ENCODE measurements around the gene PPP3R1.

PPP3R1 gene

DNA sequence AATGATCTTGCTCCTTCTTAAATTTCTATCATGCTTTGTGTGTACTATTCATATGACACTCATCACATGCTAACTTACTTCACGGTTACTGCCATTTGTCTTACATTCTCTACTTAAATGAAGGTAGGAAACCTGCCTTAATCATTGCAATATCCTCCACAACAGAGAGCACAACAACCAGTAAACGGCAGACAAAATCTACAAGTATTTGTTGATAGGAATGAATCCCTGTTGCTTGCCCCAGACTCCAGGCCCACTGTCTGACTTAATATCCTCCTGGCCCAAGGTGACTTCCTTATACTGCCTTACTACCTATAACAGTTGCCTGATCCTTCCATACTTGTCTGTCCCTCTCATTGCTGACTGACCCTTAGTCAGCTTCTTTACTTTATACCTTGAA lies 3.5 kb downstream of the PPP3R1 start:
- H3K4me2 ChIP-seq = peak overlapping the region; percentile 84
- peaks cover 23% of the 10 kb centered on the region; the same call in 1 of the 2 replicates for H3K36me3 ChIP-seq
- peaks cover 59% of the 10 kb centered on the region for H3K4me1 ChIP-seq
- no peak overlapping the region for H3K9ac ChIP-seq
- TF ChIP-seq Cebpa-rat (IDR thresholded peaks at IDR 0.05) = no peak
- no peak overlapping the region for H3K27ac ChIP-seq
- H4K20me1 ChIP-seq = peaks cover 72% of the 10 kb centered on the region
- no peaks in the 10 kb centered on the region for H3K27me3 ChIP-seq
- no peak overlapping the region for H3K4me3 ChIP-seq
- no peaks in the 10 kb centered on the region for H3K9me3 ChIP-seq

DNA sequence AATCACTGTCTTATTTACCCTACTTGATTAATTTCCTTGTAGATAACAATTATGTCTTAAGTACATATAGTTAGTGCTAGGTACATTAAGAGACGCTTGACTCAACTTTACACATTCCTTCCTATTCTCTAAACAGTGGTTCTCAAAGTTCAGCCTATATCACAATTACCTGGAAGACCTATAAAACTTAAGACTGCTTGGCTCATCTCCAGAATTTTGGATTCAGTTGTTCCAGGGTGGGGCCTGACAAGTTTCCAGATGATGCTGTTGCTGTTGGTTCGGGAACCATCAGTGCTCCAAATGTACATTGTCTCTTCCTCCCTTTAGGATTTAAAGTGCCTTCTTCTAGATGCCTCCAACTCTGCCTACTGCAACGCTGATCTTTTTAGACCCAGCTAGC lies 4.0 kb downstream of the PPP3R1 start:
- Histone ChIP-seq H3K4me3 (no peak overlapping the region), H3K4me2 (peak overlapping the region; percentile 84), H3K27me3 (no peaks in the 10 kb centered on the region), H3K36me3 (peaks cover 23% of the 10 kb centered on the region; the same call in 1 of the 2 replicates), H4K20me1 (peaks cover 76% of the 10 kb centered on the region), H3K9ac (no peak overlapping the region), H3K4me1 (peaks cover 59% of the 10 kb centered on the region), H3K9me3 (no peaks in the 10 kb centered on the region), H3K27ac (no peak overlapping the region)
- TF ChIP-seq Cebpa-rat (IDR thresholded peaks at IDR 0.05) = no peak

DNA sequence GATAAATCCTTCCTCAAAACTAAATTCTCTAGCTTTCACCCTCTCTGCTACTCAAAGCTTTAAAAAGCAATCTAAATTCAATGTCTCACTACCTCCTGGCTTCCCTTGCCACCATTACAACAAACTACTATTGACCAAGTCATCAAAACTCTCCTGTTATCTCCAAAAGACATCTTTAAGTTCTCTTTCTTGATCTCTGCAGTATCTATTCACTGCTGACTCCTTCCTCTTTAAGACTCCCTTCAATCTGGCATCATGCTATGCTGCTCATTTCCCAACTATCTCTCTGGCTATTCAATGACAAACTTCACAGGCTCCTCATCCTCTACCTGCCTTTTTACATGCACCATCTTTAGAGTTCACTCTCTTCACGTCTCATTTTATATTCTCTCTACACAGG lies 5.9 kb downstream of the PPP3R1 start:
- Histone ChIP-seq H3K4me1 (peaks cover 59% of the 10 kb centered on the region), H3K27ac (no peak overlapping the region), H3K27me3 (no peaks in the 10 kb centered on the region), H3K4me3 (no peak overlapping the region), H3K4me2 (peak overlapping the region; percentile 39), H3K9ac (no peak overlapping the region), H4K20me1 (peaks cover 96% of the 10 kb centered on the region), H3K36me3 (peaks cover 38% of the 10 kb centered on the region), H3K9me3 (no peaks in the 10 kb centered on the region)
- no peak for TF ChIP-seq Cebpa-rat (IDR thresholded peaks at IDR 0.05)

DNA sequence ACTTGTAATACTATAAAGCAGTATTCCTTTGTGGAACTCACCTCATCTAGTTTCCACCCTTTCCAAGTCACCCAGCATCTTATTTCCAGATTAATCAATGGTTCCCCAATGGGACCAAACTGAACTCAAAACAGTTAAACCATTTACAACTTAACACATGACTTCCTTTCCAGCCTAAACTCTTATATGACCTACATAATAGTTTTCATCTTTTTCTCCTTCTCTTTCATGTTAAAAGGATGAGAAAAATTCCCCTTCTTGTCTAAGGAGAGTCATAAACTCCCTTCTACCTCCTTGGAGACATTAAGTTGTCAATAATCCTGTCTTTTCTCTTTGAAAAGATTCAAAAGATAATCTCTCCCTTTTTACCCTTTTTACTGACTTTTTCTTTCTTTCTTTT lies 6.7 kb downstream of the PPP3R1 start:
- Histone ChIP-seq H3K9me3 (no peaks in the 10 kb centered on the region), H3K4me3 (no peak overlapping the region), H3K27ac (no peak overlapping the region), H3K4me2 (peak overlapping the region; percentile 39), H4K20me1 (peaks cover 100% of the 10 kb centered on the region), H3K4me1 (peaks cover 59% of the 10 kb centered on the region), H3K36me3 (peaks cover 43% of the 10 kb centered on the region), H3K9ac (no peak overlapping the region), H3K27me3 (no peaks in the 10 kb centered on the region)
- no peak for TF ChIP-seq Cebpa-rat (IDR thresholded peaks at IDR 0.05)

DNA sequence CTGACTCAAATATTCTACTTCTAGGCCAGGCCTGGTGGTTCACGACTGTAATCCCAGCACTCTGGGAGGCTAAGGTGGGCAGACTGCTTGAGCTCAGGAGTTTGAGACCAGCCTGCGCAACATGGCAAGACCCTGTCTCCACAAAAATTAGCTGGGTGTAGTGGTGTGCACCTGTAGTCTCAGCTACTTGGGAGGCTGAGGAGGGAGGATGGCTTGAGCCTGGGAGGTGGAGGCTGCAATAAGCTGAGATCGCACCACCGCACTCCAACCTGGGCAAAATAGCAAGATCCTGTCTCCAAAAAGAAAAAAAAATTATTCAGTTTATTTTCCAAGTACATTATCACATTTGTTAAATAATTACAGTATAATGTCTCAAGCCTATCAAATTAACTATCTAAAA lies 7.3 kb downstream of the PPP3R1 start:
- Histone ChIP-seq H4K20me1 (peaks cover 100% of the 10 kb centered on the region), H3K9ac (no peak overlapping the region), H3K4me1 (peaks cover 58% of the 10 kb centered on the region), H3K27ac (no peak overlapping the region), H3K36me3 (peaks cover 48% of the 10 kb centered on the region), H3K27me3 (no peaks in the 10 kb centered on the region), H3K4me3 (no peak overlapping the region), H3K9me3 (no peaks in the 10 kb centered on the region), H3K4me2 (0 out of 2 replicates have a peak overlapping the region, but pooled peaks have one; percentile 3)
- no peak for TF ChIP-seq Cebpa-rat (IDR thresholded peaks at IDR 0.05)

DNA sequence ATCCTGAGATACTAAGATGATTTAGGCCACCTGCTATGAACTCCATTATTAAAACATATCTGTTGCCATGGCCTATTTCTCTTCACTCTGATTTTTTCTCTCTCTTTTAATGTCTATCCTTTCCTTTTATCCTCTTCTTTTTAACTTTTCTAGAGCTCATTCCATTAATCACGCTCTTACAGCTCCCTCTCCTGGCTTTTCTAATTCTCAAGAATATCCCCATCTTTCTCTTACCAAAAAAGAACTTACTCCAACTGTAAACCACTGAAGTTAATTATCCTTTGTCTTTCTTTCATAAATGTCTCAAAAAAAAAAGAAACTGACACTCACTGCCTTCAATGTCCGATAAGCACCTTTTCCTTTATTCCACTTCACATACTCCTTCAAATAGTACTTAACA lies 7.9 kb downstream of the PPP3R1 start:
- H3K4me1 ChIP-seq = peaks cover 52% of the 10 kb centered on the region
- no peak overlapping the region for H3K9ac ChIP-seq
- H4K20me1 ChIP-seq = peaks cover 100% of the 10 kb centered on the region
- H3K4me3 ChIP-seq = no peak overlapping the region
- H3K36me3 ChIP-seq = peaks cover 54% of the 10 kb centered on the region
- H3K4me2 ChIP-seq = no peak overlapping the region
- no peaks in the 10 kb centered on the region for H3K9me3 ChIP-seq
- no peak overlapping the region for H3K27ac ChIP-seq
- no peak for TF ChIP-seq Cebpa-rat (IDR thresholded peaks at IDR 0.05)
- no peaks in the 10 kb centered on the region for H3K27me3 ChIP-seq

DNA sequence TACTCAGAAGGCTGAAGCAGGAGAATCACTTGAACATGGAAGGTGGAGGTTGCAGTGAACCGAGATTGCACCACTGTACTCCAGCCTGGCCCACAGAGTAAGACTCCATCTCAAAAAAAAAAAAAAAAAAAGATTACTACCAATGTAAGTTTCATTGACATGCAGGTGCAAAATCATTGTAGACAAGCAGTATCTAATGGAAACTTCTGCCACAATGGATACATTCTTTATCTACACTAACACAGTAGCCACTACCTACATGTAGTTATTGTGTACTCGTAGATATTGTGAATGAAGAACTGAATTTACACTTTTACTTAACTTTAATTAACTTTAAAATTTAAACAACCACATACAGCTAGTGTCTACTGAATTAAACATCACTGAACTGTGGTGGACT lies 10.6 kb downstream of the PPP3R1 start:
- Histone ChIP-seq H4K20me1 (peaks cover 100% of the 10 kb centered on the region), H3K9me3 (no peaks in the 10 kb centered on the region), H3K4me3 (no peak overlapping the region), H3K4me2 (no peak overlapping the region), H3K9ac (no peak overlapping the region), H3K36me3 (peaks cover 45% of the 10 kb centered on the region), H3K4me1 (peaks cover 33% of the 10 kb centered on the region), H3K27ac (no peak overlapping the region), H3K27me3 (no peaks in the 10 kb centered on the region)
- no peak for TF ChIP-seq Cebpa-rat (IDR thresholded peaks at IDR 0.05)

DNA sequence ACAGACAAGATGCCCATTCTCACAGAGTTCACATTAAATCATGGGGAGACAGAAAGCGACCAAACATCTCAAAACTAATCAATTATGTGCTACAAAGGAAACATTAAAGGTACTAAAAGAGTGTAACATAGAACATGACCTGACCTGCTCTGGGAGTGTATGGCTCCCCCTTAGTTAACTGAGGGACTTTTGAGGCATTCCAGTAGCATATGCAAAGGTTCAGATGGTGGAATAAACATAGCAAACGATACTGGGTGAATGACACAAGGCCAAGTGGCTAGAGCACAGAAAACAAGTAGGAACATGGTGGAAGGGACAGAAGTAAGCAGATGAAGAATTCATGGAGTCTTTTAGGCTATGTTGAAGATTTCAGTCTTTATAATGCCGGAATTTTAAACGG lies 11.9 kb downstream of the PPP3R1 start:
- H3K27me3 ChIP-seq = no peaks in the 10 kb centered on the region
- peaks cover 26% of the 10 kb centered on the region for H3K4me1 ChIP-seq
- TF ChIP-seq Cebpa-rat (IDR thresholded peaks at IDR 0.05) = no peak
- no peak overlapping the region; the same call in 1 of the 2 replicates for H3K4me2 ChIP-seq
- peaks cover 45% of the 10 kb centered on the region for H3K36me3 ChIP-seq
- no peak overlapping the region for H3K4me3 ChIP-seq
- peaks cover 100% of the 10 kb centered on the region for H4K20me1 ChIP-seq
- no peak overlapping the region for H3K9ac ChIP-seq
- H3K27ac ChIP-seq = no peak overlapping the region
- no peaks in the 10 kb centered on the region for H3K9me3 ChIP-seq

DNA sequence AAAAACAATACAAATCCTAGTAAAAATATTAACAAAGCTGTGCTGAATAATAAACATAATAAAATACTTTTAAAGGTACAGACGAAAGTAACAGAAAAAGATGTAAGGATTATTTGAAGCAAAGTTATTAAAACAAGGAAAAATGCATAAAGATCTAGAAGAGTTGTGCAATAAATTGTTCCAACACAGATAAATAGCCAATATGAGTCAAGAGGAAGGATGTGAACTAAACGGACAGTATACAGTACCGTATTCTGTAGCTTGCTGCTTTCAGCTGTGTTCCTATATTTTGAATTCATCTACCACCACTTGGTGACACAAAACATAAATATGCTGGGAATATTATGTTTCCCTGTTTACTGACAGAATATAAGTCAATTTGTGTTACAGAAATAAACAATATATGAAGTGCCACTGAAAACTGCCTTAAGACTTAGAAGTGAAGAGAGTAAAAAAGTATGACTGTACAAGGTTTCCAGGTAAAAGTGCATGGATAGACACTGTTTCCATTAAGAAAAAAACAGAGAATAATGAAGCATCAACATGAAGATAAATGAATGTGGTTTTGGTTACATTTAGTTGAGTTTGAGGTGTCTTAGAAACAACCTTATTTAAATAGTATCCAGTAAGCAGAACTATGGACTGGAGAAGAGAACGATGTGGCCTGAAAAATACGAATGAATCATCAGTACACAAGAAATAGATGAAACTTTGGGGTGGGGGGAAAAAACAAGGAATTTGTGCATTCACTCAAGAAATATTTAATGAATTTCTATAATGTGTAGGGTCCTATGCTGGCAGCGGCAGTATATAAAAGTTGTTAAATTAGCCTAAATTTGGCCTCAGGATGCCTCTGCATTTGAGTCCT lies 13.1 kb downstream of the PPP3R1 start:
- no peak for TF ChIP-seq Cebpa-rat (IDR thresholded peaks at IDR 0.05)
- H3K4me2 ChIP-seq = no peak overlapping the region
- peaks cover 14% of the 10 kb centered on the region for H3K4me1 ChIP-seq
- H3K27ac ChIP-seq = no peak overlapping the region
- H3K9ac ChIP-seq = no peak overlapping the region
- H3K4me3 ChIP-seq = no peak overlapping the region
- no peaks in the 10 kb centered on the region for H3K9me3 ChIP-seq
- H3K27me3 ChIP-seq = no peaks in the 10 kb centered on the region
- H3K36me3 ChIP-seq = peaks cover 40% of the 10 kb centered on the region
- peaks cover 100% of the 10 kb centered on the region for H4K20me1 ChIP-seq

DNA sequence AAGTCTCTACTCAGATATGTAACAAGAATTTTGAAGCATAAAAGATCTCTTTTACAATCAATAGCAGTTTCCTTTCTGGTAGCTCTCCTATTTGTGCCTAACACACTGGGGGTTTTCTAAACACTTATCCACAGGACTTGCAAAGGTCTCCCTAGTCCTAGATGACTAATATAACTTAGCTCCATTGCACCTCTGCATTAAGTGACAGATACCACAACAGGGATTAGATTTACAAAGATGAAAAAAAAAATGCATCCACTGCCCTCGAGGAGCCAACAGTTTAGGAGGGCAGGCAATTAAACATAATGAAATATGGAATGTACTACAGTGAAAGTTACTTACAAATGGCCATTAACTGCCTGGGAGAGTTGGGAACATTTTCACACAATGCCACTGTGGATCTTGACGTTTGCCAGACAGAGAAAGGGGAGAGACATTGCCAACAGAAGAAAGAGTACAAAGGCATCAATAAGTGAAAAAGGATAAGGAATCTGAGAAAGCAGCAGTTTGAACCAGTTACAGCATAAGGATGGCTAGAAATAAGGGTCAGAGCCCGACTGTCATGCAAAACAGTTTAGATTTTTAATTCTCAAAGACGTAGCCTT lies 14.3 kb downstream of the PPP3R1 start:
- H3K4me3 ChIP-seq = no peak overlapping the region
- no peak for TF ChIP-seq Cebpa-rat (IDR thresholded peaks at IDR 0.05)
- H4K20me1 ChIP-seq = peaks cover 100% of the 10 kb centered on the region
- H3K27ac ChIP-seq = no peak overlapping the region
- peaks cover 18% of the 10 kb centered on the region for H3K4me1 ChIP-seq
- H3K27me3 ChIP-seq = no peaks in the 10 kb centered on the region
- H3K9me3 ChIP-seq = no peaks in the 10 kb centered on the region
- peaks cover 40% of the 10 kb centered on the region for H3K36me3 ChIP-seq
- no peak overlapping the region for H3K9ac ChIP-seq
- no peak overlapping the region for H3K4me2 ChIP-seq

Data from BLaER1 (cell line).